Measurements from ENCODE around the gene FAM83G.
"Not testable (repeated sequence)": the region's sequence is repeated elsewhere in the genome, so short reads cannot be mapped to it uniquely, and the experiment has no call there.

The FAM83G gene

DNA sequence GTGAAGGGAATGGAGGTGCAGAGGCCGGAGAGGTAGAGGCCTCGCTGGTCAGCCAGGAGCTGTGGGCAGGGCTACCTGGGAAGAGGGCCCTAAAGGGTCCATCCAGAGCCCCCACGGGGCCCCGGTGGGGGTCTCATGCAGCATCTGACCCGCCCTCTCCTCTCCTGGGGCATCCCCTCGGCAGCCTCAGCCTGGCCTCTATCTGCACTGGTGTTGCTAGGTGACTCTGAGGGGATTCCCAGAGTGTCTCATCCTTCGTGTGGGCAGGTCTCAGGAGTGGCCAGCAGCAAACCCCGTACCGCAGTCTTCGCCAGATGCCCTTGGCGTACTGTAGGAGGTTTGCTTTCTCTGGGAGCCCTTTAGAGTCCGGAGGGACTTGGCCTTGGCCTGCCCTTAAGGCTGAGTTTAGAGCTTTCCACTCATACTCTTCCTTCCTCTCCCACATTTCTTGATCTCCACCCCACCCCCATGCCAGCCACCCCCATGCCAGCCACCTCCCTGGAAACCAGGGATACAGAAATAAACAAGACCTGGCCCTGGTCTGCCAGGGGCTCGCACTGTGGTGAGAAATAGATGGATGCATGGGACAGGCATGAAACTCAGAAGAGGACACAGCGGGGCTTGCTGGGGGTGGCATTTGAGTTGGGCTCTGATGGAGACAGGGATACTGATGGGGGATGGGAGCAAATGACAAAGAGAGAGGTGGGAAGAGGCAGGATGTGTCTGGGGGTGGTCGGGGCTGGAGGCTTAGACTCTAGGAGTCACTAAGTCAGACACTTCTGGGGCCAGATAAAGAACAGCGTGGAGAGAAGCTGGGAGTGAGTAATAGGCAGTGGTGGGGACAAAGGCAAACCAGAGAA, 42.7 kb downstream of the FAM83G start:
- H3K27me3 Mint-ChIP-seq, result no peaks in the 10 kb centered on the region
- H3K36me3 Mint-ChIP-seq, result no peaks in the 10 kb centered on the region
- no peak overlapping the region for H3K4me3 Mint-ChIP-seq
- peaks cover 27% of the 10 kb centered on the region for H3K4me1 Mint-ChIP-seq
- no peak overlapping the region for H3K27ac Mint-ChIP-seq
- no peaks in the 10 kb centered on the region for H3K9me3 Mint-ChIP-seq

DNA sequence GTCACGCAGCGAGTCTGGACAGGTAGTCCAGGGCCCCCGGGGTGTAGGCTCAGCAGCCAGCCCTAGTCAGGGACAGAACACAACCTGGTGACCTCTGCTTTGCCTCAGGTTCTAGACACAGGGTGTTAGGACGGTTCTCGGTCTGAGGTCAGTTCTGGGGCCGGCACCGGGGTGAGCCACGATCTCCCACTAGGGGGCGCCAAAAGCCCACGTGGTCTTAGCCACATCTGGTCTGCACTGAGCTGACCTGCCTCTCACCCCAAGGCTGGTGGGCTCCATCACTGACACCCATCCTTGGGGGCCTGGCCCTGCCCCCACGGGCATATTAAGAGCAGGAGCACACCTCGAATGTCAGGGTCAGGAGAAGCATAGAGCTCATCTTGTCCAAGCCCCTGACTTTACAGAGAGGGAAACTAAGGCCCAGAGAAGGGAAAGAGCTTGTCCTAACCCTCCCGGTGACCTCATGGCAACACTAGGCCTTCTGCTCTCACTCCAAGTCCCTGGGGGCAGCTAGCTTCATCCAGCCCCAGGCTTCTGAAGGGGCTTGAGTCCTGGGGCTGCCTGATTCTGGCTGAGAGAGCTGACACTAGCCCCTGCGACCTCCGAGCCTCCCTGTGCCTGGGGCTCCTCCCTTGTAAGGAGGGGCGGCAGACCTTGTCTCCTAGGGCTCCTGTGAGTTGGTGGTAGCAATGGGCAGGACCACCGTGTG, 43.6 kb downstream of the FAM83G start:
- H3K27ac Mint-ChIP-seq, result no peak overlapping the region
- no peaks in the 10 kb centered on the region for H3K27me3 Mint-ChIP-seq
- H3K36me3 Mint-ChIP-seq, result no peaks in the 10 kb centered on the region
- H3K9me3 Mint-ChIP-seq, result no peaks in the 10 kb centered on the region
- H3K4me1 Mint-ChIP-seq, result peaks cover 33% of the 10 kb centered on the region
- H3K4me3 Mint-ChIP-seq, result no peak overlapping the region

DNA sequence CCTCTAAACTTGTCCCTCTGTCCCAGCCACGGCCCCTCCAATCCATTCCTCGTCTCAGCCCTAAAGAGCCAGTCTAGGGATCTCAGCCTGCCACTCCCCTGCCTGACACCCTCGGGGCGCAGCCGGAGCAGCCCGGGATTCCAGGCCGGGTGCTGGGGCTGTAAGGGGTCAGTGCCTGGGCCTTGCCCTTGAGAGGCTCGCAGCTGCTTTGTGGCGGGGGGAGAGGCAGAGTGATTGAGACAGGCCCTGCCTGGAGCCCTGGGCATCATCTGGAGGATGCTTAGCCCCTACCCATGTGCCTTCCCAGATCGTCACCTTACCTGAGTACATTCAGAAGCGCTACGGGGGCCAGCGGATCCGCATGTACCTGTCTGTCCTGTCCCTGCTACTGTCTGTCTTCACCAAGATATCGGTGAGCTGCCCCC, 44.3 kb downstream of the FAM83G start:
- H3K4me3 Mint-ChIP-seq, result no peak overlapping the region
- no peaks in the 10 kb centered on the region for H3K27me3 Mint-ChIP-seq
- no peak overlapping the region for H3K27ac Mint-ChIP-seq
- peaks cover 38% of the 10 kb centered on the region for H3K4me1 Mint-ChIP-seq
- H3K9me3 Mint-ChIP-seq, result no peaks in the 10 kb centered on the region
- no peaks in the 10 kb centered on the region for H3K36me3 Mint-ChIP-seq

DNA sequence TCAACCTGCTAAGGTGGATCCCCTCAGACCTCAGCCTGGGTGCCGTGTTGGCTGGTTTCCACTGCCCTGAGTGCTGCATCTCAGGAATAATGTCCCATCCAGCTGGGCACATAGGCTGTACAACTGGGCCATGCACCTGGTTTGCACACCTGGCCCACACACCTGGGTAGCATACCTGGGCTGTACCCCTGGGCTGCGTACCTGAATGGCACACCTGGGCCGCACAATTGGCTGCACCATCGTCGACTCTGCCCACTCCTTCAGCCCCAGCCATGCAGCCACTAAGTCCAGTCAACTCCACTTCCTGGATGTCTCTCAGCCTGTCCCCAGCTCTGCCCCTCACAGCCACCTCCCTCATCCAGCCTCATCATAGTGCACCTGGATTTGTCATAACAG, 44.7 kb downstream of the FAM83G start:
- no peaks in the 10 kb centered on the region for H3K27me3 Mint-ChIP-seq
- no peaks in the 10 kb centered on the region for H3K36me3 Mint-ChIP-seq
- H3K4me3 Mint-ChIP-seq, result no peak overlapping the region
- H3K9me3 Mint-ChIP-seq, result no peaks in the 10 kb centered on the region
- H3K27ac Mint-ChIP-seq, result no peak overlapping the region
- peaks cover 41% of the 10 kb centered on the region for H3K4me1 Mint-ChIP-seq

DNA sequence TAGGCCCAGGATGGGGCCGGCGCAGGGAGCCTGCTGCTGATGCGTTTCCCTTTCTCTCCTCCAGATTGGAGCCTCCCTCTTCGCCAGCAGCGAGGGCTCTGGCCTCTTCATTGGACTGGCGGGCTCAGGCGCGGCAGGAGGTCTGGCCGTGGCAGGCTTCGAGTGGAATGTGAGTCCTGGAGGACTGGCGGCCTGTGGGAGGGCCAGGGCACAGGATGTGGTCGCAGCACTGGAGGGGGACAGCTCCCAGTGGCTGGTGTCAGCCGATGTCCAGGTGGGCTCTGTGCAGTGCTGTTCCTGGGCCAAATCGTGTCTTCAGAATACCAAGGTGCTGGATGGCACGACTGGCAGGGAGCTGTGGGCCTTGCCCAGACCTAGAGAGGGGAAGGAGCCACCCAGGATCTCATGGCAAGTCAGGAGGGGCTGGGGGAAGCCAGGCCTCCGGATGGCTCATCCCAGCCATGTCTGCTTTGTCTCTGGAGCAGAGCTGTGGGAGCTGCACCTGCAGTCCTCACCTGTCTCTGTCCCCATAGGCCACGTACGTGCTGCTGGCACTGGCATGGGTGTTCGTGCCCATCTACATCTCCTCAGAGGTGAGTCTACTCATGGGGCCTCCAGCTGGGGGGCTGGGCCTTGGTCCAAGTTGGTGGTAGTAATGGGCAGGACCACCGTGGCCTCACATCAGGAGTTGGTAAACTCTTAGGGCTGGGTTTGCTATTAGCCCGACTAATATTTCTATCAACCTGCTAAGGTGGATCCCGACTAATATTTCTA, 45.3 kb downstream of the FAM83G start:
- Mint-ChIP-seq H3K27me3 (no peaks in the 10 kb centered on the region), H3K36me3 (no peaks in the 10 kb centered on the region), H3K9me3 (no peaks in the 10 kb centered on the region), H3K4me3 (no peak overlapping the region), H3K4me1 (peaks cover 47% of the 10 kb centered on the region), H3K27ac (no peak overlapping the region)

DNA sequence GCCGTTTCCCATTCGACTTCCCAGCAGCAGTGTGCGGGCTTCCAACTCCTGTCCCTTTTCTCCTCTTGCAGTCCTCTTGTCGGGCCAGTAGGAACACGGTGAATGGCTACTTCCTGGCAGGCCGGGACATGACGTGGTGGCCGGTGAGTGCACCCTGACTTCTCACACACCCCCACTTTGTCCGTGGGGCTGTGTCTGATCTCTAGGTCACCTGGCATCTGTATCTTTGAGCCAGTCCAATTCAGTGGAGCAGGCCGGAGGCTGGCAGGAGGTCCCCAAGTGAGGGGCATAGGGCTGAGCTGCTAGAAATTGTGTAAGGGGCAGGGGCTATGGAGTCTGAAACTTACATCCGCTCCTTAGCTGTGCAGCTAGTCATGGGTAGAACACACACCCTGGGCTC, 46.0 kb downstream of the FAM83G start:
- no peak overlapping the region for H3K4me3 Mint-ChIP-seq
- H3K9me3 Mint-ChIP-seq, result no peaks in the 10 kb centered on the region
- no peak overlapping the region for H3K27ac Mint-ChIP-seq
- peaks cover 52% of the 10 kb centered on the region for H3K4me1 Mint-ChIP-seq
- H3K36me3 Mint-ChIP-seq, result no peaks in the 10 kb centered on the region
- no peaks in the 10 kb centered on the region for H3K27me3 Mint-ChIP-seq

DNA sequence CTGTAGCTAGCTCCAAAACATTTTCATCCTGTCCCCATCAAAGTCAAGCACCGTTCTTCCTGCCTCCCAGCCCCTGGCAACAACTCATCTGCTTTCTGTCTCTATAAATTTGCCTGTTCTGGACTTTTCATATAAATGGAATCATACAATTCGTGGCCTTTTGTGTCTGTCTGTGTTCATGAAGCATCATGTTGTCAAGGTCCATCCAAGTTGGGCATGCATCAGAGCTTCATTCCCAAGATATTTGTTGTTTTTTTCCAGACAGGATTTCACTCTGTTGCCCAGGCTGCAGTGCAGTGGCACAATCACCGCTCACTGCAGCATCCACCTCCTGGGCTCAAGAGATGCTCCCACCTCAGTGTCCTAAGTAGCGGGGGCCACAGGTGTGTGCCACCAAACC, 46.7 kb downstream of the FAM83G start:
- Mint-ChIP-seq H3K27ac (no peak overlapping the region), H3K36me3 (no peaks in the 10 kb centered on the region), H3K4me3 (no peak overlapping the region), H3K4me1 (peaks cover 53% of the 10 kb centered on the region), H3K9me3 (no peaks in the 10 kb centered on the region), H3K27me3 (no peaks in the 10 kb centered on the region)

DNA sequence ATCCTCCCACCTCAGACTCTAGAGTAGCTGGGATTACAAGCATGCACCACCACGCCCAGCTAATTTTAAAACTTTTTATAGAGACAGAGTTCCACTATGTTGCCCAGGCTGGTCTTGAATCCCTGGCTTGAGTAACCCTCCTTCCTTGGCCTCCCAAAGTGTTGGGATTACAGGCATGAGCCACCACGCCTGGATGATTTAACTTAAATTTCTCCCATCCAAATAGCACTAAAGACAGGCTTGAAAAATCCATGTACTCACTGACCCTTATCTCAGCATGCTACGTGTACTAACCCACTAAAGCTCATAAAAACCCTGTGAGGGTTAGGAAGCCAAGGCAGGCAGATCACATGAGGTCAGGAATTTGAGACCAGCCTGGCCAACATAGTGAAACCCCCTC, 48.0 kb downstream of the FAM83G start:
- no peak overlapping the region for H3K27ac Mint-ChIP-seq
- no peaks in the 10 kb centered on the region for H3K27me3 Mint-ChIP-seq
- no peak overlapping the region for H3K4me3 Mint-ChIP-seq
- H3K4me1 Mint-ChIP-seq, result peaks cover 50% of the 10 kb centered on the region
- H3K9me3 Mint-ChIP-seq, result no peaks in the 10 kb centered on the region
- no peaks in the 10 kb centered on the region for H3K36me3 Mint-ChIP-seq

DNA sequence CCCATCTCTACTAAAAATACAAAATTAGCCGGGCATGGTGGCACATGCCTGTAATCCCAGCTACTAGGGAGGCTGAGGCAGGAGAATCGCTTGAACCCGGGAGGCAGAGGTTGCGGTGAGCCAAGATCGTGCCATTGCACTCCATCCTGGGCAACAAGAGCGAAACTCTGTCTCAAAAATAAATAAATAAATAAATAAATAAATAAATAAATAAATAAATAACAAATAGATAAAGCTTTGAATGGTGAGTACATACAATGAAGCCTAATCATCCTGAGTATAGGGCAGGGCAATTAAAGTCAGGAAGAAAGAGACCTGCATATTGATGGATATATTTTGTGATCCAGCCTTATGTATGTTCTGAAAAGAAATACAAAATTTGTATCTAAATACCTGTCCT, 48.5 kb downstream of the FAM83G start:
- not testable (repeated sequence) for H3K36me3 Mint-ChIP-seq, H3K27me3 Mint-ChIP-seq, H3K4me3 Mint-ChIP-seq, H3K27ac Mint-ChIP-seq, H3K9me3 Mint-ChIP-seq
- peaks cover 50% of the 10 kb centered on the region for H3K4me1 Mint-ChIP-seq

DNA sequence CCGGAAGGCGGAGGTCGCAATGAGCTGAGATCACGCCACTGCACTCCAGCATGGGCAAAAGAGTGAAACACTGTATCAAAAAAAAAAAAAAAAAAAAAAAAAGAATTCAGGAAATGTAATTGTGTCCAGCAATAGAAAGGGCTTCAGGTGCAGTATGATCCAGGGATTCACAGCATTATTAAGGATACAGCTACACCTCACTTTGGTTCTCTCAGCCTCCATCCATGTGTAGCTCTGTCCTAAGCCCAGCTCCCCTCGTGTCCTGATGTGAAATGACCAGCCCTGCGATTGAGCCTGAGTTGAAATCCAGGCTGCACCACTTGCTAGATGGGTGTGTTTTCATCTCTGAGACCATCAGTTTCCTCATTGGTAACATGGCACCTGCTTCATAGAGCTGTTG, 49.6 kb downstream of the FAM83G start:
- H3K4me3 Mint-ChIP-seq, result peak overlapping the region; percentile 59
- no peaks in the 10 kb centered on the region for H3K27me3 Mint-ChIP-seq
- peaks cover 50% of the 10 kb centered on the region for H3K4me1 Mint-ChIP-seq
- H3K27ac Mint-ChIP-seq, result no peak overlapping the region
- H3K9me3 Mint-ChIP-seq, result no peaks in the 10 kb centered on the region
- no peaks in the 10 kb centered on the region for H3K36me3 Mint-ChIP-seq

DNA sequence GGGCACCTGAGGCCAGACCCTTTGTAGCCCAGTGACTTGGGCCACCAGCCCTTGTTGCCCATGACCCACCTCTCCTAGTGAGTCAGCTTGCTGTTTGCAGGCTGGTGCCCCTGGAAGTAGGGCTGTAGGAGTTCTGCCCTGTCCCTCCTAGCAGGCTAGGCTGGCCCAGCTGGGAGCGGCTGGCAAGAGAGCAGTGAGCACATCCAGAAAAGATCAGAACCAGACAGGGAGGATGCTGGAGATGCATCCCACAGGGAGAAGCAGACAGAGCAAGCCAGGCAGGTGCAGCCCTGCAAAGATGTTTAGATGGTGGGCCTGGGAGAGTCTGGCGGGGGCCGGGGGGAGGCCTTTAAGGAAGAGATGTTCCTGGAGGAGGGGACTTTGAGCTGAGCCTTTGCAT, 50.2 kb downstream of the FAM83G start:
- Mint-ChIP-seq H3K4me1 (peaks cover 51% of the 10 kb centered on the region), H3K27ac (peak overlapping the region; percentile 30), H3K9me3 (no peaks in the 10 kb centered on the region), H3K4me3 (peak overlapping the region; percentile 49), H3K36me3 (no peaks in the 10 kb centered on the region), H3K27me3 (no peaks in the 10 kb centered on the region)

DNA sequence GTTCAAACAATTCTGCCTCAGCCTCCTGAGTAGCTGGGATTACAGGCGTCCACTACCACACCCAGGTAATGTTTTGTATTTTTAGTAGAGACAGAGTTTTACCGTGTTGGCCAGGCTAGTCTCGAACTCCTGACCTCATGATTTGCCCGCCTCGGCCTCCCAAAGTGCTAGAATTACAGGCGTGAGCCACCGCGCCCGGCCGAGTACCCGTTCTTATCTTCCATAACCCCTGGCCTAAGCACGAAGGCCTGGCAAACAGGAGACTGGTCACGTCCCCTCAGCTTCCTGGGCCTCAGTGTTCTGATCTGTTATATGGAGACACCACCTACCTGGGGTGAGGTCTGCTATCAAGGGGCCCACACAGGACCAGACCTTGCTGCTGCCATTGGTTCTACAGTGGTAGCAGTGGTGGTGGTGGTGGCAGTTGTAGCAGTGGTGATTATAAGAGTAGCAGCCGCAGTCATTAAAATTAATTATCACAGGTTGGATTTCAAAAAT, 51.3 kb downstream of the FAM83G start:
- Mint-ChIP-seq H3K36me3 (no peaks in the 10 kb centered on the region), H3K9me3 (no peaks in the 10 kb centered on the region), H3K4me3 (no peak overlapping the region), H3K27ac (no peak overlapping the region), H3K27me3 (no peaks in the 10 kb centered on the region), H3K4me1 (peaks cover 51% of the 10 kb centered on the region)

DNA sequence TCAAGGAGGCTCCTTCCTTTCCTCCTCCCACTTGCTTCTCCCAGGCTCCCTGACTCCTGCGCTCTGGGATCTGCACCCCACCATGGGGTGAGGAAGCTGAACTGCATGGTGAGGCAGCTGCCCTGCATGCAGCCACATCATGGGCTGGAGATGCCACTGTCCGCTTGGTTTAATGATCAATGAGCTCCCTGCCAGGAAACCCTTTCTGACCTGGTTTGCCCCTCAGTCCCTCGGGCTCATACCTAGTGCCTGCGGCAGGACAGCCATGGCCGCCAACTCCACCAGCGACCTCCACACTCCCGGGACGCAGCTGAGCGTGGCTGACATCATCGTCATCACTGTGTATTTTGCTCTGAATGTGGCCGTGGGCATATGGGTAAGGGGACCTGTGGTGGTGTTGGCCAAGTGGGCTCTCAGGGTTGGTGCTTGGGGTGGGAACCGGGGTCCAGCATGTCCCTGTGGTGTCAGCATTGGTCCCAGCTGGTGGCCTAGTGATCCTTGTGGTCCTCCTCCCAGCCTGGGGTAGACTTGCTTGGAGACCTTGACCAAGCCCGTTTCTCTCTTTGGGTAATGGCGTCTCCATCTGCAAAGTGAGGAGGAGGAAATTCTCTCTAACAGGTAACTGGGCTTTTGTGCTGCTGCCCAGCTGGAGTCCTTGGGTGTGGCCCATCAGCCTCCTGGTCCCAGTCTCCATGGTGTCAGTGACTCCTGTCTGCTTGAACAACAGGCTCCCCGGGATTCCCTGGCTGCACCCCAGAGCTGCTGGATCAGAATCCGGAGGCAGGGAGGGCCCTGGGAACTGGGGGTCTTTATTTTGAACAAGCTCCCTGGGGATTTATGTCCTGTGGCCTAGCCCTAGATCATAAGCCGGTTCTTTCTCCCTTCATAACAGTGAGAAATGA, 52.4 kb downstream of the FAM83G start, which contains the start of gene SLC5A10:
Gene SLC5A10 (plus strand): TSS at position 225 of the 902 bp plus-strand sequence. CDS start 41 bp downstream, at position 266.
- H3K36me3 Mint-ChIP-seq, result no peaks in the 10 kb centered on the region
- no peak within 1 kb of the TSS for H3K27ac Mint-ChIP-seq

DNA sequence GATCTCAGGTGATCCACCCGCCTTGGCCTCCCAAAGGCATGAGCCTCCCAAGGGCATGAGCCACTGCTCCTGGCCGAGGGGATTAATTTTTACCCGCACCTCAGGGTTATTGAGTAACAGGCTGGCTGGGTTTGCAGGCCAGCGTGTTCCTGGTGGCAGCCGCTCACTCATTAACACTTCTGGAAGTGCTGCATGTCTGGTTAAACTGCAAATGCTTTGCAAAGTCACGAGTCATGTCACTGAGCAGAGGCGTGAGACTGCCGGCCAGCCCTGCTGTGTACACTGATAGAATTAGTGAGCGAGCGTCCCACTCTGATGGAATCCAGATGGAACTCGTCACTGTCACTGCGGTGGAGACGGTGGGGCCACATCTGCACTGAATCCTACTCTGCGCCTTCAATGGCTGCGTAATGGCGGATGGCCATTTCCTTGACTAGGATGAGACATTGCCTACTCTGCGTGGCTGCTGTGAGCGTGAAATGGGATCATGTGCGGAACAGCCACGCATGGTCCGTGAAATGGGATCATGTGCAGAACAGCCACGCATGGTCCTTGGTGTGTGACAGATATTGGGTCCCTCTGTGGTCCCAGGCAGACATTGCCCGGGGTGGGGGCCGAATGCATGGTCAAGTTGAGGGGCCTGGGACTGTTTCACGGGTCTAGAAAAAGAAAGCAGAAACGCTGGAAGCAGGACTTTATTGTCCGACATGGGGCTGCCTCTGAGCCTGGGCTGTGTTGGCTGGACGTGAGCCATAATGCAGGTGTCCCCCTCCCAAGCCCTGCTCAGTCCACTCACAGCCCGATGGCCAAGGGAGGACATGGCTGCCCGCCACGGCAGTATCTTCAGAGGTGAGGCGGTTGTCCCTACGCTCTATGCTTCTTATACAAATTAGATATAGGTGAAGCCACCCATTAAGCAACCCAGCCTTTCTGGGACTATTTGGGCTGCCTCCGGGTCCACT, 53.3 kb downstream of the FAM83G start:
- H3K4me1 Mint-ChIP-seq, result peaks cover 47% of the 10 kb centered on the region
- H3K9me3 Mint-ChIP-seq, result no peaks in the 10 kb centered on the region
- H3K36me3 Mint-ChIP-seq, result no peaks in the 10 kb centered on the region
- no peak overlapping the region for H3K27ac Mint-ChIP-seq
- H3K4me3 Mint-ChIP-seq, result no peak overlapping the region
- H3K27me3 Mint-ChIP-seq, result no peaks in the 10 kb centered on the region

More for the DNA sequence above, 52.4 kb downstream of the FAM83G start, which contains the start of gene SLC5A10:
- no peaks in the 10 kb centered on the region for H3K27me3 Mint-ChIP-seq
- no peaks in the 10 kb centered on the region for H3K9me3 Mint-ChIP-seq
- no peak within 1 kb of the TSS for H3K4me3 Mint-ChIP-seq
- H3K4me1 Mint-ChIP-seq, result peaks cover 48% of the 10 kb centered on the region
